ENCODE results near the gene CCR7.

GRCh38 chr17:40574292-40574691, 9.0 kb upstream of the CCR7 start:
- no peak for TF ChIP-seq POLR2AphosphoS5 (IDR thresholded peaks at IDR 0.05; ENCODE audit: low read depth, low read length)
- TF ChIP-seq CTCF (IDR thresholded peaks at IDR 0.05), result no peak
- TF ChIP-seq FOXM1 (IDR thresholded peaks at IDR 0.05; ENCODE audit: low read depth), result no peak
- TF ChIP-seq RFX5 (IDR thresholded peaks at IDR 0.05; ENCODE audit: low read length), result no peak
- no peak for TF ChIP-seq EP300 (IDR thresholded peaks at IDR 0.05; ENCODE audit: borderline replicate concordance in 1 of 2, low read depth in 1 of 2, low read length in 1 of 2)
- TF ChIP-seq PBX3 (IDR thresholded peaks at IDR 0.05), result no peak
- no peak for TF ChIP-seq USF1 (IDR thresholded peaks at IDR 0.05; ENCODE audit: borderline replicate concordance, low read depth)
- TF ChIP-seq GATA2 (CRISPR knock-in tag; IDR thresholded peaks at IDR 0.05), result no peak
- TF ChIP-seq NFIC (IDR thresholded peaks at IDR 0.05; ENCODE audit: borderline replicate concordance), result no peak
- no peak for TF ChIP-seq FOXJ3 (CRISPR knock-in tag; IDR thresholded peaks at IDR 0.05)

All from SK-N-SH (cell line).